Neural crest cell (in vitro differentiated cells): Measurements from ENCODE around the gene CDYL. TPM values are rescaled to one million over a fixed set of nuclear protein-coding genes. Genes with fewer than 3 reads are reported as not detected.
A peak's percentile ranks its signal among the peaks of the same experiment; 100 is the strongest.

ENCODE experiments used
- DNase-seq: peaks from one replicate; pipeline ENCODE4 v3.0.0; 2021; ENCODE audit warnings: low read depth, mixed read lengths, low spot score
- H3K27ac Mint-ChIP-seq: one replicate; pipeline ENCODE4 v1.8.0; 2021; ENCODE audit warnings: mild to moderate bottlenecking, mixed read lengths; ENCODE audit not compliant: unreplicated experiment
- H3K27me3 Mint-ChIP-seq: 2 replicates; pipeline ENCODE4 v1.8.0; 2021; ENCODE audit warnings: low read depth, mild to moderate bottlenecking, mixed read lengths
- H3K36me3 Mint-ChIP-seq: 2 replicates; pipeline ENCODE4 v1.8.0; 2021; ENCODE audit warnings: low read depth, mild to moderate bottlenecking, mixed read lengths
- H3K4me1 Mint-ChIP-seq: 2 replicates; pipeline ENCODE4 v1.8.0; 2021; ENCODE audit warnings: mixed read lengths
- H3K4me3 Mint-ChIP-seq: one replicate; pipeline ENCODE4 v1.8.0; 2021; ENCODE audit warnings: mild to moderate bottlenecking, mixed read lengths
- H3K9me3 Mint-ChIP-seq: 2 replicates; pipeline ENCODE4 v1.8.0; 2021; ENCODE audit warnings: mixed read lengths
- total RNA-seq: library from RNA; stranded (reverse); gene quantifications from 2 replicates; pipeline ENCODE4 v1.2.1, GENCODE V29; 2021
- TF ChIP-seq, protein P1 (sequence below): fragments of 200-600 bp; sonication (generic); conservative IDR thresholded peaks from 2 replicates; pipeline ENCODE4 v1.5.0; 2021; ENCODE audit warnings: antibody characterized with exemption, mild to moderate bottlenecking

Gene CDYL
- total RNA-seq, 1 donor from 2014 or later, result 54.2 TPM

- no peak overlapping the region for H3K4me3 Mint-ChIP-seq
- TF ChIP-seq, protein P1, sequence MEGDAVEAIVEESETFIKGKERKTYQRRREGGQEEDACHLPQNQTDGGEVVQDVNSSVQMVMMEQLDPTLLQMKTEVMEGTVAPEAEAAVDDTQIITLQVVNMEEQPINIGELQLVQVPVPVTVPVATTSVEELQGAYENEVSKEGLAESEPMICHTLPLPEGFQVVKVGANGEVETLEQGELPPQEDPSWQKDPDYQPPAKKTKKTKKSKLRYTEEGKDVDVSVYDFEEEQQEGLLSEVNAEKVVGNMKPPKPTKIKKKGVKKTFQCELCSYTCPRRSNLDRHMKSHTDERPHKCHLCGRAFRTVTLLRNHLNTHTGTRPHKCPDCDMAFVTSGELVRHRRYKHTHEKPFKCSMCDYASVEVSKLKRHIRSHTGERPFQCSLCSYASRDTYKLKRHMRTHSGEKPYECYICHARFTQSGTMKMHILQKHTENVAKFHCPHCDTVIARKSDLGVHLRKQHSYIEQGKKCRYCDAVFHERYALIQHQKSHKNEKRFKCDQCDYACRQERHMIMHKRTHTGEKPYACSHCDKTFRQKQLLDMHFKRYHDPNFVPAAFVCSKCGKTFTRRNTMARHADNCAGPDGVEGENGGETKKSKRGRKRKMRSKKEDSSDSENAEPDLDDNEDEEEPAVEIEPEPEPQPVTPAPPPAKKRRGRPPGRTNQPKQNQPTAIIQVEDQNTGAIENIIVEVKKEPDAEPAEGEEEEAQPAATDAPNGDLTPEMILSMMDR, result no peak
- H3K27me3 Mint-ChIP-seq, result no peaks in the 10 kb centered on the region
- no peaks in the 10 kb centered on the region for H3K9me3 Mint-ChIP-seq
- no peak for DNase-seq
- H3K4me1 Mint-ChIP-seq, result peaks cover 38% of the 10 kb centered on the region
- H3K27ac Mint-ChIP-seq, result peak overlapping the region; percentile 9
- peaks cover 3% of the 10 kb centered on the region for H3K36me3 Mint-ChIP-seq
These were observed 166.4 kb downstream of the CDYL start for GRCh38 chr6:4942673-4943009.

GRCh38 chr6:4943716-4944115 is 167.5 kb downstream of the CDYL start:
- Mint-ChIP-seq H3K4me1 (peaks cover 43% of the 10 kb centered on the region), H3K9me3 (no peaks in the 10 kb centered on the region), H3K4me3 (no peak overlapping the region), H3K27me3 (no peaks in the 10 kb centered on the region), H3K27ac (no peak overlapping the region), H3K36me3 (peaks cover 5% of the 10 kb centered on the region)
- TF ChIP-seq, protein P1, result no peak
- no peak for DNase-seq

GRCh38 chr6:4944325-4944724 is 168.1 kb downstream of the CDYL start:
- Mint-ChIP-seq H3K27me3 (no peaks in the 10 kb centered on the region), H3K9me3 (no peaks in the 10 kb centered on the region), H3K4me1 (peaks cover 45% of the 10 kb centered on the region), H3K27ac (no peak overlapping the region), H3K36me3 (peaks cover 5% of the 10 kb centered on the region), H3K4me3 (no peak overlapping the region)
- DNase-seq, result no peak
- TF ChIP-seq, protein P1, result no peak

DNA sequence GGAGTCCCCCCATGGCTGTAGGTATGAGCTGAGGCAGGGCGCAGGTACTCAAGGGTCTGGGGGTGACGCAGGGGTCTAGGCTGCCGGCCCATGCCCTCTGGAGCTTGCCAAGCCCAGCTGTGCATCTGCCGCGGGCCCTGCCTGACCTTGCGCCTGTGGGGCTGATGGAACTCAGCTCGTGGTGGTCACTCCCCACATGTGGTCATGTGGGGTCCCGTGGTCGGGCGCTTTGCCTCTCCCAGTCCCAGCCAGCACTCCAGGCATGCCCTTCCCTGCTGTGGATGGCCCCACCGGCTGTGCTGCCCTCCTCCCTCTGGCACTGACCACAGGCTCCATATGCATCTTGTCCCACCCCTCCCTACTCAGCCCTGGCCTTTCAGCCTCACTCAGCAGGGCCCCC is 170.3 kb downstream of the CDYL start:
- Mint-ChIP-seq H3K27ac (no peak overlapping the region), H3K9me3 (no peaks in the 10 kb centered on the region), H3K27me3 (no peaks in the 10 kb centered on the region), H3K36me3 (peaks cover 18% of the 10 kb centered on the region), H3K4me3 (no peak overlapping the region), H3K4me1 (peaks cover 30% of the 10 kb centered on the region)
- TF ChIP-seq, protein P1, result no peak
- DNase-seq, result no peak

DNA sequence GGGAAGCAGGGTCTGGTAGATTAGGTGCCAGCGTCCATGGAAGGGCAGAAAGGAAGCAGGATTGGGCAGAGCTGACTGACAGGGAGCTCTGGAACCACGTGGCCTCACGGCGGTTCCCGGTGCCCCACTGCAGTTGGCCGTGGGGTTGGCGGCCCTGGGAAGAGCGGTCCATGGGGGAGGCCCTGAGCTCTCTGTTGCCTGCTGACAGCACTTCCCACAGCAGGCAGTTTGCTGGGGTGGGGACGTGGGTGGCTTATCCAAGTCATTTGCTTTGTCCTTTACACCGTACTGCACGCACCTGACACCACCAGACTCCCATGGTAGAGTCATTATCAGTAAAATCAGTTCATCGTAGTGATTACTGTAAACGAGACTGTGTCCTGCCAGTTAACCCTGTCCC is 171.5 kb downstream of the CDYL start:
- Mint-ChIP-seq H3K4me1 (peaks cover 19% of the 10 kb centered on the region), H3K9me3 (no peaks in the 10 kb centered on the region), H3K36me3 (peaks cover 23% of the 10 kb centered on the region), H3K4me3 (no peak overlapping the region), H3K27ac (peak overlapping the region; percentile 35), H3K27me3 (no peaks in the 10 kb centered on the region)
- TF ChIP-seq, protein P1, result no peak
- no peak for DNase-seq
